GM21528 (cell line): ENCODE data around the gene VCP.

ENCODE experiments used
- ATAC-seq: cut with Tn5 transposase; IDR thresholded peaks from one replicate; pipeline ENCODE4 v1.9.1; 2021; ENCODE audit warnings: mild to moderate bottlenecking, moderate library complexity; ENCODE audit not compliant: unreplicated experiment, low FRiP score

VCP gene

GRCh38 chr9:35069020-35069419 lies 3.4 kb downstream of the VCP start:
- ATAC-seq, result no peak

DNA sequence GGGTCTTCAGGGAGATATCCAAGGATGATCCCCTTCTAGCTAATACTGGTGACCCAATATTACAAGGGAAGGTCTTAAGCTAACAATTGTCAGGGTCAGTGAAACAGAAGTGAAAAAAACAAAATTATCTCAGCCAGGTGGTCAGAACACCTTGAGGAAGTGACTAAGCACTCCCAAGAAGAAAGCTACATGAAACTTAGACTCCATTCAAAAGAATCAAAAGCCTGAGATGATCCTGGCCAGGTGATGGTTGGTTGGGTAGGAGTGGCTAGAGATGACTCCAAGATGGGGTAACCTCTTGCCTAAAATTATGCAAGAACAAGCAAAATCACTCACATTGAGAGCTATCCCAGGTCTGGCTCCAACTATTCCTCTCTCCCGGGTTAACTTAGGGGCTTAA lies 5.4 kb downstream of the VCP start:
- ATAC-seq, result no peak

GRCh38 chr9:35060548-35061207 lies 11.7 kb downstream of the VCP start:
- no peak for ATAC-seq

- ATAC-seq, result no peak
Measured at GRCh38 chr9:35059438-35059837, 13.0 kb downstream of the VCP start.

DNA sequence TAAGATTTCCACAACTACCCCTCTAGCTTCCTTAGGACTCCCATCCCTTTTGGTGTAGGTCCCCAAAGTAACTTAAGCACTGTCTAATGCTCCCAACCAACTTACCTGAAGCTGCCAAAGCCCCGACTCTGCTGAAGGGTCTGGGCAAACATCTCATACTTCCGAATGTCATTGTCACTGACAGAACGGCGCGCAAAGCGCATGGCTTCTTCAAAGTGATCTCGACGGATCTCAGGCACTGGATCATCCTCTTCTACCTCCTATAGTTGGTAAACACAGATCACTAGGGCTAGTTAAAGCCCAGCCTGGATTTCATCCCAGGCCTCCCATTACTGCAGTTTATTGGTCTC lies 15.2 kb downstream of the VCP start:
- ATAC-seq, result no peak

DNA sequence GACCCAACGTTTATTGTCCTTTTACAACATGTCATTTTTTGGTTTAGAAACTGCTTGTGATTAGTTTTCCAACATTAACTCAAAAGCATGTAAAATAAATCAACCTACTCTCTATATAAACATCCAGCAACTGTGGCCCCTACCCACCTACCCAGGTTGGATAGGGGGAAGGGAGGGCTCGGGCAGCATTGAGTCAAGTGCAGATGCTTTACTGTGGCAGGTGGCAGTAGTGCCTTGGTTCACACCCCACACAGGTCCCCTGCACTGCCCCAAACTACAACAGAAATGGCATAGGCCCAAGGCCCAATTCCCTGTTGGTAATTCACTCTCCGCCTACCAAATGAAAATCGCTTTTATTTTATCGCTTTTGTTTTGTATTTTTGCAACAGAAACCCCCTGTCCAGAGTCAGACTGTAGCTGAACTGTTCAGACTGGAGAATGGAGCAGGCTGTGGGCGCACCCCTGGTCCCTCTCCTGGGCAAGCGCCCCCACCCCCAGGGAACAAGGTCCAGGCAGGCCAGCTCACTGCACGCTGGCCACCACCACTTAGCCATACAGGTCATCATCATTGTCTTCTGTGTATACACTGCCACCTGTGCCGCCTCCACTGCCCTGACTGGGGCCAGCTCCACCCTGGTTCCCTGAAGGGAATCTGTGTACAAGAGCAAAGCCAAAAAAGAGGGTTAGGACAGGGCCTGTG lies 15.7 kb downstream of the VCP start:
- no peak for ATAC-seq

DNA sequence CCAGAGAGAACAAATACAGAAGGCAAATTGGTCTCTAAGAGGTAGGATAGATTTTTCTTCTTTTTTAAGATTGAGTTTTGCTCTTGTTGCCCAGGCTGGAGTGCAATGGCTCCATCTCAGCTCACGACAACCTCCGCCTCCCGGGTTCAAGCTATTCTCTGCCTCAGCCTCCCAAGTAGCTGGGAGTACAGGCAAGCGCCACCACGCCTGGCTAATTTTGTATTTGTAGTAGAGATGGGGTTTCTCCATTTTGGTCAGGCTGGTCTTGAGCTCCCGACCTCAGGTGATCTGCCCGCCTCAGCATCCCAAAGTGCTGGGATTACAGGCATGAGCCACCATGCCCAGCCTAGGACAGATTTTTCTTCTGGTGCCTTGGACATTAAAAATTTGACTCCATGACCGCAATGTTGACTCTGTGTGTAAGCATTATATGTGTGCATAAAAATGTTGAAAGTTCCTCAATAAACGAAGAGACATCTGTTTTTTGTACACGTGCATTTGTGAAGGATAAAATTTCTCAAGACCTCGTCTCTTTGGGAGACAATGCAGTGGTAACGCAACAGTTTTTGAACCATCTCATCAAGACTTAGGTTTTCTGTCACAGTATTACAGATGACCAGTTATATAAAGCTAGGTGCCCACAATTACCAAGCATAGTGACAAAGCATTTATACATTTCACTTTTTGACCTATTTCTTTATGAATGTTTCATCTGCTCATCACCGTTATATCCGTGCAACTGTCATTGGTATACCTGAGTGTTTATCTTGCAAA lies 17.4 kb downstream of the VCP start:
- no peak for ATAC-seq

DNA sequence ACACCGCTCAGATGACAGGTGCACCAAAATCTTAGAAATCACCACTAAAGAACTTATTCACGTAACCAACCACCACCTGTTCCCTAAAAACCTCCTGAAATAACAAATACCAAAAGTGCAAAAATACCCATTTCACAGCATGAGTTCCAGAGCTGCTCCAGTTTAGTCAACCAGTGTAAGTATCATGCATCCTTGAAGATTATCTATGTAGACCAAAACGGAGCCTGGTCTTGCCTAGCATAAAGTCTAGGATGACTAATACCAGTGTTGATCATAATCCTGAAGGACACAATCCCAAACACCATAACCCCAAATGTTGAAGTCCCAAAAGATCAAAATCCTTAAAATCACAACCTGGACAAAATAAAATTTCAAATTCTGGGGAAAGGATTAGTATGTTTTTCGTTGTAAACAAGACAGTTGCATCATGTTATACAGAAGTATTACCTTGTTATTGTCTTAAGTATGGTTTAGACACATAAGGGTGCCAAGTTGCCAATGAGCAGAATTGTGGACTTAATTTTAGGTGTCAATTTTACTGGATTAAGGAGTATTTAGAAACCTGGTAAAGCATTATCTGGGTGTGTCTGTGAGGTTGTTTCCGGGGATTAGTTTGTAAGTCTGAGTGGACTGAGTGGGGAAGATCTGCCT lies 18.1 kb downstream of the VCP start:
- no peak for ATAC-seq

- ATAC-seq, result no peak
Measured at GRCh38 chr9:35051069-35051967, 21.1 kb downstream of the VCP start.

DNA sequence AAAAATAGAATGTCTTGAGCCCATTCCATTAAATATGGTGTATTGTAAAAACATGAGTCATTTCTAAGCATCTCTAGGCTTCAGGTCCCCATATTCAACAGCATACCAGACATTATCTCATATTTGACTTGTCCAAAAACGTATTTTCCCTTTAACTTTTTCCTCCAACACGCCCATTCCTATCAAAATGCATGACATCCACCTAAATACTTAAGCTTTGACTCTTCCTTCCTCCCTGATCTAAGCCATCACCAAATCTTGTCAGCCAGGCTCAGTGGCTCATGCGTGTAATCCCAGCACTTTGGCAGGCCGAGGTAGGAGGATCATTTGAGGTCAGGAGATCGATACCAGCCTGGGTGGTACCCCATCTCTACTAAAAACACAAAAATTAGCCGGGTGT lies 23.9 kb downstream of the VCP start:
- no peak for ATAC-seq

GRCh38 chr9:35044071-35044470 lies 28.4 kb downstream of the VCP start:
- ATAC-seq, result no peak

GRCh38 chr9:35042891-35043545 lies 29.4 kb downstream of the VCP start:
- ATAC-seq, result no peak

- no peak for ATAC-seq
Measured at GRCh38 chr9:35042081-35042604, 30.3 kb downstream of the VCP start.

- no peak for ATAC-seq
Measured at GRCh38 chr9:35035851-35036701, 36.3 kb downstream of the VCP start.

- ATAC-seq, result no peak
Measured at GRCh38 chr9:35033101-35033500, 39.3 kb downstream of the VCP start.

DNA sequence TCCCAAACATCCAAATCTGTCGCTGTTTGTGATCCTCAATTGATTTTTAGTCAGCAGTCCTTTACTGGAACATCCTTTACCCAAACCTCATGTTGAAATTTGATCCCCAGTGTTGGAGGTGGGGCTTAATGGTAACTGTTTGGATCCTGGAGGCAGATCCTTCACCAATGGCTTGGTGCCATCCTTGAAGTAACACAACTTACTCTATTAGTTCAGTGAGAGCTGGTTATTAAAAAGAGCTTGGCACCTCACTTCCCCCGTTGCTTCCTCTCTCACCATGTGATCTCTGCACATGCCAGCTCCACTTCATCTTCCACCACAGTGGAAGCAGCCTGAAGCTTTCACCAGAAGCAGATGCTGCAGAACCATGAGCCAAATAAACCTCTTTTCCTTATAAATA lies 42.6 kb downstream of the VCP start:
- no peak for ATAC-seq

DNA sequence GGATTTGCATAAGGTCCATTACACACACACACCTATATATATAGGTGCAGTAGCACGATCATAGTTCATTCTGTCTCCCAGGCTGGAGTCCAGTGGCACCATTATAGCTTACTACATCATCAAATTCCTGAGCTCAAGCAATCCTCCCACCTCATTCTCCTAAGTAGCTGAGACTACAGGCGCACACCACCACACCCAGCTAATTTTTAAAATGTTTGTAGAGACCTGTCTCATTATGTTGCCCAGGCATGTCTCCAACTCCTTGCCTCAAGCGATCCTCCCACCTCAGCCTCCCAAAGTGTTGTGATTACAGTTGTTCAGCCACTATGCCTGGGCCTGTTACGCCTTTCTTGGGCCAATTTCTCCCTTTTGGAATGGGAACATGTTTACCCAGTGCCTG lies 43.2 kb downstream of the VCP start:
- no peak for ATAC-seq

GRCh38 chr9:35028341-35028740 lies 44.1 kb downstream of the VCP start:
- ATAC-seq, result no peak

- no peak for ATAC-seq
Measured at GRCh38 chr9:35027860-35028259, 44.6 kb downstream of the VCP start.
